HG03565 (cell line): ENCODE data around the gene SNCB.
A peak's percentile ranks its signal among the peaks of the same experiment; 100 is the strongest.

Experiments
- ATAC-seq: cut with Tn5 transposase; IDR thresholded peaks from one replicate; pipeline ENCODE4 v1.9.1; 2021; ENCODE audit warnings: mild to moderate bottlenecking, moderate library complexity; ENCODE audit not compliant: unreplicated experiment

The SNCB gene

GRCh38 chr5:176625966-176626875 is 4.1 kb downstream of the SNCB start:
- no peak for ATAC-seq

- ATAC-seq = no peak
These were observed 4.8 kb downstream of the SNCB start for GRCh38 chr5:176625512-176625911.

GRCh38 chr5:176624938-176625337 is 5.4 kb downstream of the SNCB start:
- ATAC-seq = no peak

- no peak for ATAC-seq
These were observed 6.2 kb downstream of the SNCB start for GRCh38 chr5:176624142-176624541.

- ATAC-seq = no peak
These were observed 8.7 kb downstream of the SNCB start for GRCh38 chr5:176621661-176622079.

- ATAC-seq = no peak
These were observed 9.9 kb downstream of the SNCB start for GRCh38 chr5:176620333-176620981.

- ATAC-seq = no peak
These were observed 10.6 kb downstream of the SNCB start for GRCh38 chr5:176619569-176620332.

GRCh38 chr5:176619203-176619568 is 11.1 kb downstream of the SNCB start:
- ATAC-seq = no peak

GRCh38 chr5:176618783-176619182 is 11.6 kb downstream of the SNCB start:
- ATAC-seq = no peak

- ATAC-seq = no peak
These were observed 13.8 kb downstream of the SNCB start for GRCh38 chr5:176616511-176616910.

- ATAC-seq = no peak
These were observed 15.4 kb downstream of the SNCB start for GRCh38 chr5:176614805-176615478.

- ATAC-seq = no peak
These were observed 17.5 kb downstream of the SNCB start for GRCh38 chr5:176612855-176613254.

- ATAC-seq = no peak
These were observed 18.3 kb downstream of the SNCB start for GRCh38 chr5:176612008-176612407.

GRCh38 chr5:176611435-176611834 is 18.9 kb downstream of the SNCB start:
- no peak for ATAC-seq

GRCh38 chr5:176610435-176610773 is 19.9 kb downstream of the SNCB start:
- ATAC-seq = no peak

- ATAC-seq = peak; percentile 63
These were observed 20.5 kb downstream of the SNCB start, which contains the start of gene GPRIN1 for GRCh38 chr5:176609724-176610434. TSS of gene GPRIN1 (minus strand) at chr5:176610156. CDS start at chr5:176599834, 10,322 bp downstream.

- no peak for ATAC-seq
These were observed 21.2 kb downstream of the SNCB start for GRCh38 chr5:176608937-176609723.

GRCh38 chr5:176608142-176608705 is 22.1 kb downstream of the SNCB start:
- ATAC-seq = no peak

GRCh38 chr5:176606875-176607274 is 23.5 kb downstream of the SNCB start:
- no peak for ATAC-seq
